Measurements from ENCODE around the gene IL31RA. TPM values are rescaled to one million over a fixed set of nuclear protein-coding genes. Genes with fewer than 3 reads are reported as not detected.

The IL31RA gene
- total RNA-seq, 1 donor from 2014 or later = 4.1 TPM

GRCh38 chr5:55860288-55860687, 9.1 kb downstream of the IL31RA start:
- no peak for DNase-seq

- DNase-seq = no peak
Measured at GRCh38 chr5:55860709-55861108, 9.6 kb downstream of the IL31RA start.

- DNase-seq = no peak
Measured at GRCh38 chr5:55864606-55865541, 13.7 kb downstream of the IL31RA start.

GRCh38 chr5:55865831-55866230, 14.7 kb downstream of the IL31RA start:
- peak; percentile 35 for DNase-seq

- DNase-seq = no peak
Measured at GRCh38 chr5:55866485-55866884, 15.3 kb downstream of the IL31RA start.

GRCh38 chr5:55866934-55867333, 15.8 kb downstream of the IL31RA start:
- DNase-seq = no peak

GRCh38 chr5:55868846-55869245, 17.7 kb downstream of the IL31RA start:
- peak; percentile 14 for DNase-seq

- no peak for DNase-seq
Measured at GRCh38 chr5:55869847-55870246, 18.7 kb downstream of the IL31RA start.

- DNase-seq = no peak
Measured at GRCh38 chr5:55873234-55873633, 22.1 kb downstream of the IL31RA start.

GRCh38 chr5:55877655-55878054, 26.5 kb downstream of the IL31RA start:
- no peak for DNase-seq

- DNase-seq = no peak
Measured at GRCh38 chr5:55880453-55880852, 29.3 kb downstream of the IL31RA start.

- DNase-seq = no peak
Measured at GRCh38 chr5:55885359-55885758, 34.2 kb downstream of the IL31RA start.

GRCh38 chr5:55888205-55888604, 37.0 kb downstream of the IL31RA start:
- DNase-seq = no peak

GRCh38 chr5:55892479-55892878, 41.3 kb downstream of the IL31RA start:
- no peak for DNase-seq

GRCh38 chr5:55894135-55894534, 43.0 kb downstream of the IL31RA start:
- DNase-seq = no peak

GRCh38 chr5:55895346-55895745, 44.2 kb downstream of the IL31RA start:
- DNase-seq = no peak

GRCh38 chr5:55896238-55896637, 45.1 kb downstream of the IL31RA start:
- DNase-seq = no peak

GRCh38 chr5:55896663-55897062, 45.5 kb downstream of the IL31RA start:
- no peak for DNase-seq

GRCh38 chr5:55897206-55897894, 46.2 kb downstream of the IL31RA start:
- DNase-seq = no peak

GRCh38 chr5:55897905-55898304, 46.7 kb downstream of the IL31RA start:
- DNase-seq = no peak

GRCh38 chr5:55899344-55899743, 48.2 kb downstream of the IL31RA start:
- DNase-seq = no peak

- DNase-seq = no peak
Measured at GRCh38 chr5:55900068-55900467, 48.9 kb downstream of the IL31RA start.

GRCh38 chr5:55900776-55901175, 49.6 kb downstream of the IL31RA start:
- DNase-seq = no peak

- no peak for DNase-seq
Measured at GRCh38 chr5:55902696-55903095, 51.5 kb downstream of the IL31RA start.
